K562 (cell line): ENCODE measurements around the gene FIG4. TPM values are rescaled to one million over a fixed set of nuclear protein-coding genes. Genes with fewer than 3 reads are reported as not detected.

Source experiments
- ATAC-seq: fragments of 200-7000 bp; cut with Tn5 transposase; 3 replicates; pipeline ENCODE4 v1.9.1; 2020; ENCODE audit warnings: moderate library complexity
- BruUV-seq: library from RNA; stranded (reverse); fragments of 400-500 nt; replicated peaks from 2 replicates; lab custom pipeline; 2021; lab: Mats Ljungman, UMichigan
- CTCF ChIA-PET: fragments of 300-600 bp; formaldehyde crosslinking; extraction: SDS; loops from one replicate; lab custom pipeline; 2021; ENCODE audit warnings: low intra/inter-chr PET ratio; lab: Yijun Ruan, JAX
- POLR2A ChIA-PET: fragments of 300-600, 350-650 bp; sonication (Branson Sonifier 250); formaldehyde crosslinking; extraction: SDS; loops from one replicate; lab custom pipeline; 2021; ENCODE audit warnings: antibody characterized with exemption, inconsistent platforms; lab: Yijun Ruan, JAX
- DNase-seq, 4 experiments: peaks; one replicate each; pipeline versions ENCODE4 v3.0.0 to v3.0.0-alpha.2; 2011 to 2018; ENCODE audit warnings: low spot score in 3 of 4, mixed read lengths in 3 of 4; ENCODE audit errors: extremely low read depth in 1 of 4
- FAIRE-seq: peaks from 2 replicates; lab custom pipeline; 2011; peaks lifted over from hg19 to GRCh38; lab: Jason Lieb, UNC
- H2AFZ ChIP-seq: 2 replicates; pipeline ENCODE4 v1.6.0; 2011; ENCODE audit warnings: low read depth, low read length, control low read depth, inconsistent platforms
- H3K27ac ChIP-seq: fragments of 200-600 bp; 3 replicates; pipeline ENCODE4 v1.8.0; 2011; ENCODE audit warnings: low read depth, mild to moderate bottlenecking, control low read depth, inconsistent platforms, low read length, moderate library complexity, mixed read lengths; ENCODE audit errors: extremely low read depth
- H3K27me3 ChIP-seq, 2 experiments: fragments of 300-600 bp in 1 of 2; 2 replicates in 1 of 2; 3 replicates in 1 of 2; pipeline versions ENCODE4 v1.6.0 to v1.8.0; 2011; ENCODE audit warnings: inconsistent platforms in 2 of 2, low read length in 2 of 2, mild to moderate bottlenecking in 1 of 2, mixed read lengths in 1 of 2, moderate library complexity in 1 of 2; ENCODE audit not compliant: control insufficient read depth in 2 of 2, insufficient read depth in 2 of 2
- H3K36me3 ChIP-seq: fragments of 300-600 bp; 3 replicates; pipeline ENCODE4 v1.8.0; 2011; ENCODE audit warnings: mild to moderate bottlenecking, low read length, inconsistent platforms; ENCODE audit not compliant: control insufficient read depth, insufficient read depth
- H3K4me1 ChIP-seq, 2 experiments: fragments of 200-600 bp in 1 of 2; replicated peaks in 1 of 2; 2 replicates in 1 of 2; 3 replicates in 1 of 2; pipeline versions ENCODE4 v1.5.1 to v1.8.0; 2011; ENCODE audit warnings: inconsistent platforms in 2 of 2, low read length in 2 of 2, mild to moderate bottlenecking in 1 of 2, mixed read lengths in 1 of 2, moderate library complexity in 1 of 2; ENCODE audit not compliant: control insufficient read depth in 2 of 2, insufficient read depth in 2 of 2
- H3K4me2 ChIP-seq: 2 replicates; pipeline ENCODE4 v1.6.1; 2011; ENCODE audit warnings: low read length, control low read depth, inconsistent platforms, mixed read lengths; ENCODE audit not compliant: insufficient read depth
- H3K4me3 ChIP-seq: fragments of 200-600 bp; sonication (generic), shearing (Covaris generic); 2 replicates; pipeline ENCODE4 v1.5.1; 2016; ENCODE audit warnings: control low read depth, inconsistent platforms
- H3K79me2 ChIP-seq: fragments of 200-600 bp; 3 replicates; pipeline ENCODE4 v1.8.0; 2011; ENCODE audit warnings: low read length, inconsistent platforms; ENCODE audit not compliant: control insufficient read depth, insufficient read depth
- H3K9ac ChIP-seq, 2 experiments: 2 replicates each; pipeline versions ENCODE4 v1.6.0 to v1.6.1; 2011; ENCODE audit warnings: low read depth in 2 of 2, low read length in 2 of 2, control low read depth in 1 of 2, inconsistent platforms in 1 of 2, mild to moderate bottlenecking in 1 of 2, mixed read lengths in 1 of 2; ENCODE audit not compliant: insufficient read depth in 1 of 2
- H3K9me1 ChIP-seq: one replicate; pipeline ENCODE4 v1.6.0; 2011; ENCODE audit warnings: inconsistent platforms, mild to moderate bottlenecking, low read length, moderate library complexity; ENCODE audit not compliant: control insufficient read depth, insufficient read depth
- H3K9me3 ChIP-seq: replicated peaks from 2 replicates; pipeline ENCODE4 v1.5.1; 2011; ENCODE audit warnings: low read depth, low read length, inconsistent platforms; ENCODE audit not compliant: control insufficient read depth, insufficient read depth
- H4K20me1 ChIP-seq: replicated peaks from 2 replicates; pipeline ENCODE4 v1.6.1; 2011; ENCODE audit warnings: low read length, inconsistent platforms, mixed read lengths; ENCODE audit not compliant: control insufficient read depth, insufficient read depth
- CHD4 ChIP-seq: fragments of 200-600 bp; sonication (generic); IDR thresholded peaks from 3 replicates; pipeline ENCODE4 v1.6.1; 2012; ENCODE audit warnings: low read depth, mild to moderate bottlenecking, mixed read lengths, low read length, inconsistent platforms; ENCODE audit not compliant: insufficient read depth, insufficient replicate concordance, poor library complexity, severe bottlenecking
- EGR1 ChIP-seq: fragments of 450-650 bp; conservative IDR thresholded peaks from 2 replicates; pipeline ENCODE4 v1.6.1; 2017; ENCODE audit warnings: mild to moderate bottlenecking
- HDAC2 ChIP-seq: fragments of 450-650 bp; IDR thresholded peaks from 2 replicates; pipeline ENCODE4 v1.6.1; 2016; ENCODE audit warnings: mild to moderate bottlenecking
- KDM4B ChIP-seq, 2 experiments: fragments of 450-650 bp in 1 of 2; sonication (generic) in 1 of 2; IDR thresholded peaks; 2 replicates each; pipeline ENCODE4 v1.6.1; 2016 to 2017; ENCODE audit warnings: borderline replicate concordance in 2 of 2, antibody characterized with exemption in 1 of 2, low read depth in 1 of 2, mild to moderate bottlenecking in 1 of 2
- NR2C1 ChIP-seq, 2 experiments: fragments of 450-650 bp; IDR thresholded peaks; 2 replicates each; pipeline ENCODE4 v1.6.1; 2017; ENCODE audit warnings: mild to moderate bottlenecking in 2 of 2, antibody characterized with exemption in 1 of 2, inconsistent platforms in 1 of 2, missing compliant biosample characterization in 1 of 2, missing genetic modification characterization in 1 of 2
- NR2C2 ChIP-seq, 2 experiments: fragments of 200-800 bp in 1 of 2; sonication (Bioruptor generic) in 1 of 2; sonication (generic) in 1 of 2; formaldehyde crosslinking in 1 of 2; IDR thresholded peaks; 2 replicates each; pipeline versions ENCODE4 v1.6.1 to v1.8.0; 2016 to 2022; ENCODE audit warnings: mild to moderate bottlenecking in 1 of 2, missing compliant biosample characterization in 1 of 2, missing genetic modification characterization in 1 of 2, missing genetic modification reagents in 1 of 2
- RNF2 ChIP-seq: sonication (generic); IDR thresholded peaks from 2 replicates; pipeline ENCODE4 v1.6.1; 2016
- SREBF1 ChIP-seq: fragments of 150-350 bp; IDR thresholded peaks from 2 replicates; pipeline ENCODE4 v1.6.1; 2014; ENCODE audit warnings: antibody characterized with exemption, low read depth, low read length, borderline replicate concordance
- TAF9B ChIP-seq: fragments of 450-650 bp; IDR thresholded peaks from 2 replicates; pipeline ENCODE4 v1.6.1; 2018; ENCODE audit warnings: mild to moderate bottlenecking; ENCODE audit not compliant: partially characterized antibody
- YBX1 ChIP-seq: fragments of 450-650 bp; IDR thresholded peaks from 2 replicates; pipeline ENCODE4 v1.7.1; 2016; ENCODE audit warnings: mild to moderate bottlenecking
- ZBED1 ChIP-seq: IDR thresholded peaks from 2 replicates; pipeline ENCODE4 v1.6.1; 2014
- ZNF133 ChIP-seq: fragments of 250-450 bp; sonication (Bioruptor Pico); IDR thresholded peaks from 2 replicates; pipeline ENCODE4 v1.4.0; 2020; ENCODE audit warnings: mild to moderate bottlenecking
- ZNF586 ChIP-seq: fragments of 450-650 bp; formaldehyde crosslinking; conservative IDR thresholded peaks from 2 replicates; pipeline ENCODE4 v1.4.0; 2020; ENCODE audit warnings: mild to moderate bottlenecking, moderate library complexity
- ZNF707 ChIP-seq: fragments of 250-450 bp; sonication (Bioruptor Pico); conservative IDR thresholded peaks from 2 replicates; pipeline ENCODE4 v1.8.0; 2022; ENCODE audit warnings: inconsistent platforms, mild to moderate bottlenecking, moderate library complexity
- WGBS: fragments of 100-300 bp; shearing (Covaris generic); methylation state at CpG from one replicate; pipeline ENCODE4 v1.1.6; 2016; ENCODE audit warnings: low coverage, mixed read lengths; ENCODE audit not compliant: insufficient coverage; ENCODE audit errors: missing lambda C conversion rate; 5-methylcytosine and 5-hydroxymethylcytosine counted together
- in situ Hi-C: fragments of 300-500 bp; cut with MboI; formaldehyde crosslinking; loops from 4 replicates; pipeline ENCODE4 v1.15.0; 2018; ENCODE audit warnings: inconsistent platforms, mixed read lengths
- intact Hi-C: fragments of 100-400 bp; cut with micrococcal nuclease; formaldehyde crosslinking; loops from 2 replicates; pipeline ENCODE4 v1.14.2; 2022
- polyA plus RNA-seq, 8 experiments: library from polyadenylated mRNA; depleted of rRNA in 4 of 8; stranded (reverse) in 5 of 8; unstranded in 3 of 8; fragments of >200 nt; fragmentation: Nextera tagmentation in 2 of 8; fragmentation: Illumina TruSeq in 1 of 8; extraction: Ambion mirVana in 2 of 8; extraction: Trizol in 1 of 8; gene quantifications; 2 replicates each; pipeline versions ENCODE4 v1.2.1 to v1.2.3, GENCODE V29; 2011 to 2014; ENCODE audit warnings: inconsistent platforms in 1 of 8, missing spikeins in 1 of 8
- total RNA-seq, 7 experiments: library from RNA; depleted of rRNA in 6 of 7; stranded (reverse); fragments of >200 nt in 6 of 7; fragmentation: Illumina TruSeq in 2 of 7; extraction: Trizol in 2 of 7; gene quantifications; 2 replicates each; pipeline versions ENCODE4 v1.2.1 to v1.2.3, GENCODE V29; 2011 to 2021; ENCODE audit warnings: low replicate concordance in 1 of 7
- TF ChIP-seq, protein P1 (sequence below): sonication (generic); formaldehyde crosslinking; IDR thresholded peaks from 2 replicates; pipeline ENCODE4 v1.8.0; 2023; ENCODE audit warnings: missing genetic modification reagents, mild to moderate bottlenecking, borderline replicate concordance
- TF ChIP-seq, protein P2 (sequence below): fragments of 250-450 bp; sonication (Bioruptor Pico); IDR thresholded peaks from 2 replicates; pipeline ENCODE4 v1.8.0; 2021; ENCODE audit warnings: moderate library complexity, mild to moderate bottlenecking, inconsistent platforms

FIG4 gene
- total and polyA plus RNA-seq, 9 of the 15 experiments (the other 6 are each of a cell fraction or from before 2014, with no cell fraction given), result 1.5 to 6.8 (median 4.3) TPM

DNA sequence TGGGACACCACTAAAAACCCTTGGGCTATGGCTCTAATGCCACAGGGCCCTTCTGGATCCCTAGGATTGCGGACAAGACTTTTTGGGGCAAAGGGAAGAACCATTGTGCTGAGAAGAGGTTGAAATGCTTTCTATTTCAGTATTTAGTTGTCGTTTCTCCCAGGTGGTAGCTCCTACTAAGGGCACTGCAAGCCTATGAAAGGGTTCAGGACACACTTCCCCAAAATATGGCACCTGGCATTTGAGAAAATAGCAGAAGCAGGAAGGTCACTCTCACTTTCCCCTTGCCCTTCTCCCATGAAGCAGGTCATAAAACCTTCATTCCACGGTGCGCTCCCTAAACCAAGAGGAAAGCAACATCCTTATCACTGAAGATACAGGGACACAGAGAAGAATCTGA is 161.6 kb downstream of the FIG4 start (continued):
- no peak for TF ChIP-seq NR2C2 (CRISPR knock-in tag; IDR thresholded peaks at IDR 0.05)
- no peak for TF ChIP-seq NR2C2 (tag; IDR thresholded peaks at IDR 0.05)

DNA sequence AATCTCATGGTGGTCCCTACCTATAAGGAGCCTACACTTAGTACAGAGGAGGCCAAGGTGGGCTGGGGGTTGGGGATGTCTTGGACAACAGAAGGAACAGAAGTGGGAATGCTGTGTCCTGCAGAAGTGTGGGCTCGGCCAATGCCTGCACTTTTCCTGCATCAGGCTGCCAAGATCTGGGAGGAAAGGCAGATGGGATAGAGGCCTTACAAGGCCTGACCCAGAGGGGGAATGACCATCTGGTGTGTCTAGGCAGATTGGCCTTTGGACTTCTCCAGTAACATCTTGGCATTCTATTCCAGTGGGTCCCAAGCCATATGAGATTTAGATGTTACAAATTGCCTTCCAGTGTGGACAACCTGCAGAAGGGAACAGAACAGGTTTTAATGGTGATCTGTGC is 162.3 kb downstream of the FIG4 start:
- in situ Hi-C loops, result no loop called here
- FAIRE-seq, result no peak
- TF ChIP-seq HDAC2, result no peak
- TF ChIP-seq KDM4B (IDR thresholded peaks at IDR 0.05; ENCODE audit: borderline replicate concordance in 2 of 2, low read depth in 1 of 2), result no peak
- no peak for TF ChIP-seq SREBF1
- TF ChIP-seq CHD4, result no peak
- TF ChIP-seq EGR1, result no peak
- TF ChIP-seq ZNF707 (CRISPR knock-in tag), result no peak
- TF ChIP-seq ZNF586 (CRISPR knock-in tag), result no peak
- TF ChIP-seq, protein P1, sequence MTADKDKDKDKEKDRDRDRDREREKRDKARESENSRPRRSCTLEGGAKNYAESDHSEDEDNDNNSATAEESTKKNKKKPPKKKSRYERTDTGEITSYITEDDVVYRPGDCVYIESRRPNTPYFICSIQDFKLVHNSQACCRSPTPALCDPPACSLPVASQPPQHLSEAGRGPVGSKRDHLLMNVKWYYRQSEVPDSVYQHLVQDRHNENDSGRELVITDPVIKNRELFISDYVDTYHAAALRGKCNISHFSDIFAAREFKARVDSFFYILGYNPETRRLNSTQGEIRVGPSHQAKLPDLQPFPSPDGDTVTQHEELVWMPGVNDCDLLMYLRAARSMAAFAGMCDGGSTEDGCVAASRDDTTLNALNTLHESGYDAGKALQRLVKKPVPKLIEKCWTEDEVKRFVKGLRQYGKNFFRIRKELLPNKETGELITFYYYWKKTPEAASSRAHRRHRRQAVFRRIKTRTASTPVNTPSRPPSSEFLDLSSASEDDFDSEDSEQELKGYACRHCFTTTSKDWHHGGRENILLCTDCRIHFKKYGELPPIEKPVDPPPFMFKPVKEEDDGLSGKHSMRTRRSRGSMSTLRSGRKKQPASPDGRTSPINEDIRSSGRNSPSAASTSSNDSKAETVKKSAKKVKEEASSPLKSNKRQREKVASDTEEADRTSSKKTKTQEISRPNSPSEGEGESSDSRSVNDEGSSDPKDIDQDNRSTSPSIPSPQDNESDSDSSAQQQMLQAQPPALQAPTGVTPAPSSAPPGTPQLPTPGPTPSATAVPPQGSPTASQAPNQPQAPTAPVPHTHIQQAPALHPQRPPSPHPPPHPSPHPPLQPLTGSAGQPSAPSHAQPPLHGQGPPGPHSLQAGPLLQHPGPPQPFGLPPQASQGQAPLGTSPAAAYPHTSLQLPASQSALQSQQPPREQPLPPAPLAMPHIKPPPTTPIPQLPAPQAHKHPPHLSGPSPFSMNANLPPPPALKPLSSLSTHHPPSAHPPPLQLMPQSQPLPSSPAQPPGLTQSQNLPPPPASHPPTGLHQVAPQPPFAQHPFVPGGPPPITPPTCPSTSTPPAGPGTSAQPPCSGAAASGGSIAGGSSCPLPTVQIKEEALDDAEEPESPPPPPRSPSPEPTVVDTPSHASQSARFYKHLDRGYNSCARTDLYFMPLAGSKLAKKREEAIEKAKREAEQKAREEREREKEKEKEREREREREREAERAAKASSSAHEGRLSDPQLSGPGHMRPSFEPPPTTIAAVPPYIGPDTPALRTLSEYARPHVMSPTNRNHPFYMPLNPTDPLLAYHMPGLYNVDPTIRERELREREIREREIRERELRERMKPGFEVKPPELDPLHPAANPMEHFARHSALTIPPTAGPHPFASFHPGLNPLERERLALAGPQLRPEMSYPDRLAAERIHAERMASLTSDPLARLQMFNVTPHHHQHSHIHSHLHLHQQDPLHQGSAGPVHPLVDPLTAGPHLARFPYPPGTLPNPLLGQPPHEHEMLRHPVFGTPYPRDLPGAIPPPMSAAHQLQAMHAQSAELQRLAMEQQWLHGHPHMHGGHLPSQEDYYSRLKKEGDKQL (CRISPR knock-in tag), result no peak
- no peak for TF ChIP-seq NR2C1 (IDR thresholded peaks at IDR 0.05)
- TF ChIP-seq NR2C1 (tag; IDR thresholded peaks at IDR 0.05), result no peak
- no peak for TF ChIP-seq ZBED1
- TF ChIP-seq ZNF133 (CRISPR knock-in tag), result no peak
- no peak for TF ChIP-seq RNF2
- TF ChIP-seq, protein P2, sequence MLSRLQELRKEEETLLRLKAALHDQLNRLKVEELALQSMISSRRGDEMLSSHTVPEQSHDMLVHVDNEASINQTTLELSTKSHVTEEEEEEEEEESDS (CRISPR knock-in tag), result no peak
- no peak for TF ChIP-seq YBX1
- no peak for TF ChIP-seq TAF9B

More for the DNA sequence above, 162.3 kb downstream of the FIG4 start:
- H3K9me1 ChIP-seq, result no peaks in the 10 kb centered on the region
- POLR2A ChIA-PET, result no interaction called here
- H3K27ac ChIP-seq, result no peak overlapping the region
- H3K4me1 ChIP-seq, result no peaks in the 10 kb centered on the region
- H3K4me3 ChIP-seq, result no peak overlapping the region
- ATAC-seq (no peak), DNase-seq (no peak)
- H3K9ac ChIP-seq, result no peak overlapping the region
- H4K20me1 ChIP-seq, result no peaks in the 10 kb centered on the region
- WGBS, result 0% methylated on average over 1 of the region's 1 CpG
- H2AFZ ChIP-seq, result no peak overlapping the region
- no peaks in the 10 kb centered on the region for H3K36me3 ChIP-seq
- intact Hi-C loops, result no loop called here
- no TSS peak for BruUV-seq
- H3K79me2 ChIP-seq, result no peaks in the 10 kb centered on the region
- CTCF ChIA-PET, result no interaction called here
- no peak overlapping the region for H3K4me2 ChIP-seq
- H3K27me3 ChIP-seq, result no peaks in the 10 kb centered on the region; a peak in 1 of 5 replicates
- H3K9me3 ChIP-seq, result no peaks in the 10 kb centered on the region
